ENCODE data around the gene RIOK3. TPM values are rescaled to one million over a fixed set of nuclear protein-coding genes. Genes with fewer than 3 reads are reported as not detected.

RIOK3 gene
- total RNA-seq, 1 experiment from 2014 or later = 25.9 TPM

- DNase-seq (ENCODE audit: low read depth) = no peak
- in situ Hi-C loops (cut with HindIII; ENCODE audit: low pct_unique_long_range_greater_than_20kb, low sequenced_read_pairs) = no loop called here
These were observed 66.6 kb downstream of the RIOK3 start for GRCh38 chr18:23519734-23520133.

- in situ Hi-C loops (cut with HindIII; ENCODE audit: low pct_unique_long_range_greater_than_20kb, low sequenced_read_pairs) = no loop called here
These were observed 68.2 kb downstream of the RIOK3 start for GRCh38 chr18:23521271-23521670.

GRCh38 chr18:23521907-23522306 lies 68.8 kb downstream of the RIOK3 start:
- in situ Hi-C loops (cut with HindIII; ENCODE audit: low pct_unique_long_range_greater_than_20kb, low sequenced_read_pairs) = no loop called here

More at GRCh38 chr18:23521271-23521670, 68.2 kb downstream of the RIOK3 start:
- no peak for DNase-seq (ENCODE audit: low read depth)

GRCh38 chr18:23523429-23524212 lies 70.5 kb downstream of the RIOK3 start:
- in situ Hi-C loops (cut with HindIII; ENCODE audit: low pct_unique_long_range_greater_than_20kb, low sequenced_read_pairs) = no loop called here
- DNase-seq (ENCODE audit: low read depth) = peak; percentile 87

More at GRCh38 chr18:23521907-23522306, 68.8 kb downstream of the RIOK3 start:
- DNase-seq (ENCODE audit: low read depth) = no peak

- no peak for DNase-seq (ENCODE audit: low read depth)
- in situ Hi-C loops (cut with HindIII; ENCODE audit: low pct_unique_long_range_greater_than_20kb, low sequenced_read_pairs) = no loop called here
These were observed 71.2 kb downstream of the RIOK3 start for GRCh38 chr18:23524213-23524707.

GRCh38 chr18:23526501-23527063 lies 73.5 kb downstream of the RIOK3 start:
- no peak for DNase-seq (ENCODE audit: low read depth)
- in situ Hi-C loops (cut with HindIII; ENCODE audit: low pct_unique_long_range_greater_than_20kb, low sequenced_read_pairs) = no loop called here

GRCh38 chr18:23528580-23529472 lies 75.7 kb downstream of the RIOK3 start:
- DNase-seq (ENCODE audit: low read depth) = peak; percentile 38
- in situ Hi-C loops (cut with HindIII; ENCODE audit: low pct_unique_long_range_greater_than_20kb, low sequenced_read_pairs) = no loop called here

GRCh38 chr18:23529604-23530003 lies 76.5 kb downstream of the RIOK3 start:
- in situ Hi-C loops (cut with HindIII; ENCODE audit: low pct_unique_long_range_greater_than_20kb, low sequenced_read_pairs) = no loop called here
- DNase-seq (ENCODE audit: low read depth) = peak; percentile 79

GRCh38 chr18:23530195-23530594 lies 77.1 kb downstream of the RIOK3 start:
- in situ Hi-C loops (cut with HindIII; ENCODE audit: low pct_unique_long_range_greater_than_20kb, low sequenced_read_pairs) = no loop called here

GRCh38 chr18:23531912-23532311 lies 78.8 kb downstream of the RIOK3 start:
- DNase-seq (ENCODE audit: low read depth) = no peak
- in situ Hi-C loops (cut with HindIII; ENCODE audit: low pct_unique_long_range_greater_than_20kb, low sequenced_read_pairs) = no loop called here

More at GRCh38 chr18:23530195-23530594, 77.1 kb downstream of the RIOK3 start:
- no peak for DNase-seq (ENCODE audit: low read depth)

Other genes starting within 250 kb of the RIOK3 start
- gene RMC1, start 50.2 kb downstream of the RIOK3 start, total RNA-seq (2014; rRNA removed; shearing (Covaris generic); ENCODE audit: low replicate concordance) = 10.8 and 31.7 TPM in 2 replicates
- gene NPC1, start 133.2 kb downstream of the RIOK3 start, total RNA-seq (2014; rRNA removed; shearing (Covaris generic); ENCODE audit: low replicate concordance) = 33.6 and 37.9 TPM in 2 replicates
- 0.17 and 0.71 TPM in 2 replicates for gene ANKRD29, start 209.6 kb downstream of the RIOK3 start, total RNA-seq (2014; rRNA removed; shearing (Covaris generic); ENCODE audit: low replicate concordance)
- 19.2 and 26.7 TPM in 2 replicates for gene LAMA3, start 236.2 kb downstream of the RIOK3 start, total RNA-seq (2014; rRNA removed; shearing (Covaris generic); ENCODE audit: low replicate concordance)